K562 (cell line): ENCODE measurements around the gene VWA8. TPM values are rescaled to one million over a fixed set of nuclear protein-coding genes. Genes with fewer than 3 reads are reported as not detected.
A peak's percentile ranks its signal among the peaks of the same experiment; 100 is the strongest.

ENCODE experiments used
- ATAC-seq: fragments of 200-7000 bp; cut with Tn5 transposase; 3 replicates; pipeline ENCODE4 v1.9.1; 2020; ENCODE audit warnings: moderate library complexity
- BruUV-seq: library from RNA; stranded (reverse); fragments of 400-500 nt; replicated peaks from 2 replicates; lab custom pipeline; 2021; lab: Mats Ljungman, UMichigan
- CTCF ChIA-PET: fragments of 300-600 bp; formaldehyde crosslinking; extraction: SDS; loops from one replicate; lab custom pipeline; 2021; ENCODE audit warnings: low intra/inter-chr PET ratio; lab: Yijun Ruan, JAX
- POLR2A ChIA-PET: fragments of 300-600, 350-650 bp; sonication (Branson Sonifier 250); formaldehyde crosslinking; extraction: SDS; loops from one replicate; lab custom pipeline; 2021; ENCODE audit warnings: antibody characterized with exemption, inconsistent platforms; lab: Yijun Ruan, JAX
- DNase-seq, 4 experiments: peaks; one replicate each; pipeline versions ENCODE4 v3.0.0 to v3.0.0-alpha.2; 2011 to 2018; ENCODE audit warnings: low spot score in 3 of 4, mixed read lengths in 3 of 4; ENCODE audit errors: extremely low read depth in 1 of 4
- FAIRE-seq: peaks from 2 replicates; lab custom pipeline; 2011; peaks lifted over from hg19 to GRCh38; lab: Jason Lieb, UNC
- H2AFZ ChIP-seq: 2 replicates; pipeline ENCODE4 v1.6.0; 2011; ENCODE audit warnings: low read depth, low read length, control low read depth, inconsistent platforms
- H3K27ac ChIP-seq: fragments of 200-600 bp; 3 replicates; pipeline ENCODE4 v1.8.0; 2011; ENCODE audit warnings: low read depth, mild to moderate bottlenecking, control low read depth, inconsistent platforms, low read length, moderate library complexity, mixed read lengths; ENCODE audit errors: extremely low read depth
- H3K27me3 ChIP-seq, 2 experiments: fragments of 300-600 bp in 1 of 2; 2 replicates in 1 of 2; 3 replicates in 1 of 2; pipeline versions ENCODE4 v1.6.0 to v1.8.0; 2011; ENCODE audit warnings: inconsistent platforms in 2 of 2, low read length in 2 of 2, mild to moderate bottlenecking in 1 of 2, mixed read lengths in 1 of 2, moderate library complexity in 1 of 2; ENCODE audit not compliant: control insufficient read depth in 2 of 2, insufficient read depth in 2 of 2
- H3K36me3 ChIP-seq: fragments of 300-600 bp; 3 replicates; pipeline ENCODE4 v1.8.0; 2011; ENCODE audit warnings: mild to moderate bottlenecking, low read length, inconsistent platforms; ENCODE audit not compliant: control insufficient read depth, insufficient read depth
- H3K4me1 ChIP-seq, 2 experiments: fragments of 200-600 bp in 1 of 2; replicated peaks in 1 of 2; 2 replicates in 1 of 2; 3 replicates in 1 of 2; pipeline versions ENCODE4 v1.5.1 to v1.8.0; 2011; ENCODE audit warnings: inconsistent platforms in 2 of 2, low read length in 2 of 2, mild to moderate bottlenecking in 1 of 2, mixed read lengths in 1 of 2, moderate library complexity in 1 of 2; ENCODE audit not compliant: control insufficient read depth in 2 of 2, insufficient read depth in 2 of 2
- H3K4me2 ChIP-seq: 2 replicates; pipeline ENCODE4 v1.6.1; 2011; ENCODE audit warnings: low read length, control low read depth, inconsistent platforms, mixed read lengths; ENCODE audit not compliant: insufficient read depth
- H3K4me3 ChIP-seq: fragments of 200-600 bp; sonication (generic), shearing (Covaris generic); 2 replicates; pipeline ENCODE4 v1.5.1; 2016; ENCODE audit warnings: control low read depth, inconsistent platforms
- H3K79me2 ChIP-seq: fragments of 200-600 bp; 3 replicates; pipeline ENCODE4 v1.8.0; 2011; ENCODE audit warnings: low read length, inconsistent platforms; ENCODE audit not compliant: control insufficient read depth, insufficient read depth
- H3K9ac ChIP-seq, 2 experiments: 2 replicates each; pipeline versions ENCODE4 v1.6.0 to v1.6.1; 2011; ENCODE audit warnings: low read depth in 2 of 2, low read length in 2 of 2, control low read depth in 1 of 2, inconsistent platforms in 1 of 2, mild to moderate bottlenecking in 1 of 2, mixed read lengths in 1 of 2; ENCODE audit not compliant: insufficient read depth in 1 of 2
- H3K9me1 ChIP-seq: one replicate; pipeline ENCODE4 v1.6.0; 2011; ENCODE audit warnings: inconsistent platforms, mild to moderate bottlenecking, low read length, moderate library complexity; ENCODE audit not compliant: control insufficient read depth, insufficient read depth
- H3K9me3 ChIP-seq: replicated peaks from 2 replicates; pipeline ENCODE4 v1.5.1; 2011; ENCODE audit warnings: low read depth, low read length, inconsistent platforms; ENCODE audit not compliant: control insufficient read depth, insufficient read depth
- H4K20me1 ChIP-seq: replicated peaks from 2 replicates; pipeline ENCODE4 v1.6.1; 2011; ENCODE audit warnings: low read length, inconsistent platforms, mixed read lengths; ENCODE audit not compliant: control insufficient read depth, insufficient read depth
- ARHGAP35 ChIP-seq: fragments of 450-650 bp; IDR thresholded peaks from 2 replicates; pipeline ENCODE4 v1.6.1; 2018; ENCODE audit not compliant: partially characterized antibody
- CBFA2T2 ChIP-seq: fragments of 450-650 bp; conservative IDR thresholded peaks from 2 replicates; pipeline ENCODE4 v1.6.1; 2017; ENCODE audit warnings: mild to moderate bottlenecking
- EGR1 ChIP-seq: fragments of 450-650 bp; conservative IDR thresholded peaks from 2 replicates; pipeline ENCODE4 v1.6.1; 2017; ENCODE audit warnings: mild to moderate bottlenecking
- EP400 ChIP-seq: fragments of 450-650 bp; IDR thresholded peaks from 2 replicates; pipeline ENCODE4 v1.6.1; 2017; ENCODE audit warnings: antibody characterized with exemption, mild to moderate bottlenecking, moderate library complexity
- HES1 ChIP-seq: fragments of 450-650 bp; IDR thresholded peaks from 2 replicates; pipeline ENCODE4 v1.6.1; 2016; ENCODE audit warnings: low read depth, mild to moderate bottlenecking, moderate library complexity
- PHF8 ChIP-seq: fragments of 200-600 bp; sonication (generic); IDR thresholded peaks from 2 replicates; pipeline ENCODE4 v1.6.1; 2012; ENCODE audit warnings: mixed run types, mild to moderate bottlenecking, inconsistent platforms, low read length, moderate library complexity, borderline replicate concordance
- POLR2A ChIP-seq: fragments of 450-650 bp; conservative IDR thresholded peaks from 2 replicates; pipeline ENCODE4 v1.6.1; 2016
- RBFOX2 ChIP-seq: fragments of 200-400 bp; formaldehyde crosslinking; IDR thresholded peaks from 2 replicates; pipeline ENCODE4 v1.6.1; 2017; ENCODE audit warnings: low read depth, mild to moderate bottlenecking, low read length, moderate library complexity
- SREBF1 ChIP-seq: fragments of 150-350 bp; IDR thresholded peaks from 2 replicates; pipeline ENCODE4 v1.6.1; 2014; ENCODE audit warnings: antibody characterized with exemption, low read depth, low read length, borderline replicate concordance
- SRSF3 ChIP-seq: fragments of 200-400 bp; formaldehyde crosslinking; IDR thresholded peaks from 2 replicates; pipeline ENCODE4 v1.6.1; 2016; ENCODE audit warnings: mild to moderate bottlenecking, low read length, moderate library complexity; ENCODE audit not compliant: insufficient read depth
- ZC3H11A ChIP-seq: IDR thresholded peaks from 2 replicates; pipeline ENCODE4 v1.6.1; 2012; ENCODE audit warnings: low read depth, low read length, improper control_type of control experiment
- ZFP91 ChIP-seq: sonication (generic); formaldehyde crosslinking; IDR thresholded peaks from 2 replicates; pipeline ENCODE4 v1.8.0; 2022; ENCODE audit warnings: mild to moderate bottlenecking, missing genetic modification reagents
- ZNF589 ChIP-seq: fragments of 200-800 bp; sonication (Bioruptor generic); IDR thresholded peaks from 2 replicates; pipeline ENCODE4 v1.6.1; 2016; ENCODE audit warnings: low read depth, missing genetic modification characterization, missing compliant biosample characterization
- in situ Hi-C: fragments of 300-500 bp; cut with MboI; formaldehyde crosslinking; loops from 4 replicates; pipeline ENCODE4 v1.15.0; 2018; ENCODE audit warnings: inconsistent platforms, mixed read lengths
- intact Hi-C: fragments of 100-400 bp; cut with micrococcal nuclease; formaldehyde crosslinking; loops from 2 replicates; pipeline ENCODE4 v1.14.2; 2022
- polyA plus RNA-seq, 8 experiments: library from polyadenylated mRNA; depleted of rRNA in 4 of 8; stranded (reverse) in 5 of 8; unstranded in 3 of 8; fragments of >200 nt; fragmentation: Nextera tagmentation in 2 of 8; fragmentation: Illumina TruSeq in 1 of 8; extraction: Ambion mirVana in 2 of 8; extraction: Trizol in 1 of 8; gene quantifications; 2 replicates each; pipeline versions ENCODE4 v1.2.1 to v1.2.3, GENCODE V29; 2011 to 2014; ENCODE audit warnings: inconsistent platforms in 1 of 8, missing spikeins in 1 of 8
- total RNA-seq, 7 experiments: library from RNA; depleted of rRNA in 6 of 7; stranded (reverse); fragments of >200 nt in 6 of 7; fragmentation: Illumina TruSeq in 2 of 7; extraction: Trizol in 2 of 7; gene quantifications; 2 replicates each; pipeline versions ENCODE4 v1.2.1 to v1.2.3, GENCODE V29; 2011 to 2021; ENCODE audit warnings: low replicate concordance in 1 of 7
- TF ChIP-seq, protein P1 (sequence below): IDR thresholded peaks from 2 replicates; pipeline ENCODE4 v1.6.1; 2012; ENCODE audit warnings: low read depth, low read length, improper control_type of control experiment, borderline replicate concordance
- TF ChIP-seq, protein P2 (sequence below): IDR thresholded peaks from 2 replicates; pipeline ENCODE4 v1.6.1; 2011; ENCODE audit not compliant: insufficient read length; ENCODE audit errors: extremely low read depth
- TF ChIP-seq, protein P3 (sequence below): sonication (generic); formaldehyde crosslinking; IDR thresholded peaks from 2 replicates; pipeline ENCODE4 v1.8.1; 2023; ENCODE audit warnings: mild to moderate bottlenecking, missing genetic modification reagents

VWA8 gene
- total and polyA plus RNA-seq, 9 of the 15 experiments (the other 6 are each of a cell fraction or from before 2014, with no cell fraction given), result 2.1 to 18.5 (median 13.3) TPM

DNA sequence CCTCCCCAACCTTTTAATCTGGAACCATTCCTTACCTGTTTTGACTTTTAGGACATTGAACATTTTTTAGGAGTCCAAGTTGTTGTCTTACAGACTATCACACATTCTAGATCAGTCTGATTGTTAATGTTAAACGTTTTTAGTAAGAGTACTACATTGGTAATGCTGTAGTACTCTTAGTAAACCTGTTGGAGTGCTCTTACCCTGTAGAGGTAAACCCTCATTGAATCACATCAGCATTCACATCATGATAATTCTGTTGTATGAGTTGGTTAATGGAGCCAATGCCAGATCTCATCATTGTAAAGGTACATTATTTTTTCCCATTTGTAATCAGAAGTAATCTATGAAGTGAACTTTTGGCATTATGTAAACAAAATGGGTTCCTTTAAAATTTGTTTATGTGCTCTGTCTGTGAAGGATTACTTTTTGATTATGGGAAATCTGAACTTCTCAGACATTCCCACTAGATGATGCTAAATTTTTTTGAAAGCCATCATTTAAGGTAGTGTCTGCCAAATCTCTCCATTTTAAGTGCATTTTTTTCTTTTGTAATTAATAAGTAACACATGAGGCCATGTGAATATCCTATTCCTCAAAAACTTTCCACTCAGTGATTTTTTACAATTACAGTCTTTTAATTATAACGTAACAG lies 55.2 kb downstream of the VWA8 start (continued):
- TF ChIP-seq, protein P1, sequence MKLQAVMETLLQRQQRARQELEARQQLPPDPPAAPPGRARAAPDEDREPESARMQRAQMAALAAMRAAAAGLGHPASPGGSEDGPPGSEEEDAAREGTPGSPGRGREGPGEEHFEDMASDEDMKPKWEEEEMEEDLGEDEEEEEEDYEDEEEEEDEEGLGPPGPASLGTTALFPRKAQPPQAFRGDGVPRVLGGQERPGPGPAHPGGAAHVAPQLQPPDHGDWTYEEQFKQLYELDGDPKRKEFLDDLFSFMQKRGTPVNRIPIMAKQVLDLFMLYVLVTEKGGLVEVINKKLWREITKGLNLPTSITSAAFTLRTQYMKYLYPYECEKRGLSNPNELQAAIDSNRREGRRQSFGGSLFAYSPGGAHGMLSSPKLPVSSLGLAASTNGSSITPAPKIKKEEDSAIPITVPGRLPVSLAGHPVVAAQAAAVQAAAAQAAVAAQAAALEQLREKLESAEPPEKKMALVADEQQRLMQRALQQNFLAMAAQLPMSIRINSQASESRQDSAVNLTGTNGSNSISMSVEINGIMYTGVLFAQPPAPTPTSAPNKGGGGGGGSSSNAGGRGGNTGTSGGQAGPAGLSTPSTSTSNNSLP, result peak; percentile 38; the same call in 1 of the 2 replicates

DNA sequence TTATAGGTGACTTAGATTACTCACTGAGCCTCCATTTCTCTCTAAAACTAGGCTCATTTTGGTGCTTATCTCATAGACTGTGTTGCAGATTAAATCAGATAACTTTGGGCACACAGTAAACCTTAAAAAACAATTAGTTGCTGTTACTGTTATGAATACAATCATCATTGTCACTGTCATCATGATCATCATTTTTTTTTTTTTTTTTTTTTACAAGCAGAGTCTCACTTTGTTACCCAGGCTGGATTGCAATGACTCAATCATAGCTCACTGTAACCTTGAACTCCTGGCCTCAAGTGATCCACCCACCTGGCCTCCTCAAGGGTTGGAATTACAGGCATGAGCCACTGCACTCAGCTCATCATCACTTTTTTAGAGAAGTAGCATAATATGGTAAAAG lies 60.0 kb downstream of the VWA8 start:
- FAIRE-seq (no peak), ATAC-seq (no peak), DNase-seq (no peak)
- no peaks in the 10 kb centered on the region for H3K9me1 ChIP-seq
- intact Hi-C loops (loop anchor here (10.0 kb wide), 1 partner anchor 314 kb away; no protein-coding TSS in a partner anchor), in situ Hi-C loops (no loop called here)
- no peak overlapping the region for H3K27ac ChIP-seq
- H3K9ac ChIP-seq, result no peak overlapping the region
- no peaks in the 10 kb centered on the region for H3K79me2 ChIP-seq
- H3K4me2 ChIP-seq, result no peak overlapping the region
- no peaks in the 10 kb centered on the region for H4K20me1 ChIP-seq
- H2AFZ ChIP-seq, result no peak overlapping the region
- peaks cover 12% of the 10 kb centered on the region; the same call in 2 of the 3 replicates for H3K36me3 ChIP-seq
- BruUV-seq, result no TSS peak
- H3K27me3 ChIP-seq, result no peaks in the 10 kb centered on the region
- no peaks in the 10 kb centered on the region; the same call in 1 of the 2 replicates for H3K9me3 ChIP-seq
- POLR2A ChIA-PET, result no interaction called here
- H3K4me1 ChIP-seq, result no peaks in the 10 kb centered on the region
- no peak overlapping the region for H3K4me3 ChIP-seq
- CTCF ChIA-PET, result no interaction called here
- no peak for TF ChIP-seq SREBF1
- no peak for TF ChIP-seq CBFA2T2
- no peak for TF ChIP-seq SRSF3
- TF ChIP-seq, protein P2, sequence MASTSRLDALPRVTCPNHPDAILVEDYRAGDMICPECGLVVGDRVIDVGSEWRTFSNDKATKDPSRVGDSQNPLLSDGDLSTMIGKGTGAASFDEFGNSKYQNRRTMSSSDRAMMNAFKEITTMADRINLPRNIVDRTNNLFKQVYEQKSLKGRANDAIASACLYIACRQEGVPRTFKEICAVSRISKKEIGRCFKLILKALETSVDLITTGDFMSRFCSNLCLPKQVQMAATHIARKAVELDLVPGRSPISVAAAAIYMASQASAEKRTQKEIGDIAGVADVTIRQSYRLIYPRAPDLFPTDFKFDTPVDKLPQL, result no peak
- TF ChIP-seq ARHGAP35, result no peak
- TF ChIP-seq RBFOX2, result no peak
- no peak for TF ChIP-seq ZC3H11A
- no peak for TF ChIP-seq HES1
- no peak for TF ChIP-seq ZNF589 (CRISPR knock-in tag)
- TF ChIP-seq POLR2A, result no peak
- TF ChIP-seq EP400, result no peak
- no peak for TF ChIP-seq PHF8
- no peak for TF ChIP-seq ZFP91 (CRISPR knock-in tag)
- TF ChIP-seq EGR1, result no peak
- TF ChIP-seq, protein P3, sequence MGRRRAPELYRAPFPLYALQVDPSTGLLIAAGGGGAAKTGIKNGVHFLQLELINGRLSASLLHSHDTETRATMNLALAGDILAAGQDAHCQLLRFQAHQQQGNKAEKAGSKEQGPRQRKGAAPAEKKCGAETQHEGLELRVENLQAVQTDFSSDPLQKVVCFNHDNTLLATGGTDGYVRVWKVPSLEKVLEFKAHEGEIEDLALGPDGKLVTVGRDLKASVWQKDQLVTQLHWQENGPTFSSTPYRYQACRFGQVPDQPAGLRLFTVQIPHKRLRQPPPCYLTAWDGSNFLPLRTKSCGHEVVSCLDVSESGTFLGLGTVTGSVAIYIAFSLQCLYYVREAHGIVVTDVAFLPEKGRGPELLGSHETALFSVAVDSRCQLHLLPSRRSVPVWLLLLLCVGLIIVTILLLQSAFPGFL (CRISPR knock-in tag), result no peak
